Measurements from ENCODE around the gene ERN1. TPM values are rescaled to one million over a fixed set of nuclear protein-coding genes. Genes with fewer than 3 reads are reported as not detected.

Gene ERN1
- total RNA-seq, 4 donors from 2014 or later = 4.4 to 56.5 (median 15.0) TPM

DNA sequence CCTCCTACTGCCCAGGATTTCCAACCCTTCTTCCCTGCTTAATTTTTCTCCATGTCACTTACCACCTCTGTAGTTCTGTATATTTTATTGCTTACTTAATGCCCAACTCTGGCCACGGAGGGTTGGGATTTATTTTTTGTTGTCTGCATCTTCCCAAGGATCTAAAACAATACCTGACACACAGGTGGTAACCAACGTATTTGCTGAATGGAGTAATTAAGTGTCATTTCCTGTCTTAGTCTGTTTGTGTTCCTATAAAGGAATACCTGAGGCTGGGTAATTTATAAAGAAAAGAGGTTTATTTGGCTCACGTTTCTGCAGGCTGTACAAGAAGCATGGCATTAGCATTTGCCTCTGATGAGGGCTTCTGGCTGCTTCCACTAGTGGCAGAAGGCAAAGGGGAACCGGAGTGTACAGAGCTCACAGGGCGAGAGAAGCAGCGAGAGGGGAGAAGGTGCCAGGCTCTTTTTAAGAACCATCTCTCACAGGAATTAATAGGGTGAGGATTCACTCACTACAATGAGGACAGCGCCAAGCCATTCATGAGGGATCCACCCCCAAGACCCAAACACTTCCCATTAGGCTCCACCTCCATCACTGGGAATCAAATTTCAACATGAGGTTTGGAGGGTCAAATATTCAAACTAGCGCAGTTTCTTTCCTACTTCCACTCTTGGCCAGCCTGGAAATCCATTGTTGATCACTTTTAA is 44.8 kb downstream of the ERN1 start:
- DNase-seq = no peak
- no peaks in the 10 kb centered on the region for H3K36me3 ChIP-seq
- H3K4me3 ChIP-seq = no peak overlapping the region
- H3K9me3 ChIP-seq = no peaks in the 10 kb centered on the region
- H3K27me3 ChIP-seq = no peaks in the 10 kb centered on the region
- TF ChIP-seq POLR2A (IDR thresholded peaks at IDR 0.05) = no peak
- TF ChIP-seq, protein P1, sequence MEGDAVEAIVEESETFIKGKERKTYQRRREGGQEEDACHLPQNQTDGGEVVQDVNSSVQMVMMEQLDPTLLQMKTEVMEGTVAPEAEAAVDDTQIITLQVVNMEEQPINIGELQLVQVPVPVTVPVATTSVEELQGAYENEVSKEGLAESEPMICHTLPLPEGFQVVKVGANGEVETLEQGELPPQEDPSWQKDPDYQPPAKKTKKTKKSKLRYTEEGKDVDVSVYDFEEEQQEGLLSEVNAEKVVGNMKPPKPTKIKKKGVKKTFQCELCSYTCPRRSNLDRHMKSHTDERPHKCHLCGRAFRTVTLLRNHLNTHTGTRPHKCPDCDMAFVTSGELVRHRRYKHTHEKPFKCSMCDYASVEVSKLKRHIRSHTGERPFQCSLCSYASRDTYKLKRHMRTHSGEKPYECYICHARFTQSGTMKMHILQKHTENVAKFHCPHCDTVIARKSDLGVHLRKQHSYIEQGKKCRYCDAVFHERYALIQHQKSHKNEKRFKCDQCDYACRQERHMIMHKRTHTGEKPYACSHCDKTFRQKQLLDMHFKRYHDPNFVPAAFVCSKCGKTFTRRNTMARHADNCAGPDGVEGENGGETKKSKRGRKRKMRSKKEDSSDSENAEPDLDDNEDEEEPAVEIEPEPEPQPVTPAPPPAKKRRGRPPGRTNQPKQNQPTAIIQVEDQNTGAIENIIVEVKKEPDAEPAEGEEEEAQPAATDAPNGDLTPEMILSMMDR (IDR thresholded peaks at IDR 0.05) = no peak
- intact Hi-C loops (cut with DNase I; ENCODE audit: low total_unique reads) = no loop called here
- no peak overlapping the region for H3K27ac ChIP-seq
- H3K4me1 ChIP-seq = peaks cover 0 to 7% of the 10 kb centered on the region in 2 donors

DNA sequence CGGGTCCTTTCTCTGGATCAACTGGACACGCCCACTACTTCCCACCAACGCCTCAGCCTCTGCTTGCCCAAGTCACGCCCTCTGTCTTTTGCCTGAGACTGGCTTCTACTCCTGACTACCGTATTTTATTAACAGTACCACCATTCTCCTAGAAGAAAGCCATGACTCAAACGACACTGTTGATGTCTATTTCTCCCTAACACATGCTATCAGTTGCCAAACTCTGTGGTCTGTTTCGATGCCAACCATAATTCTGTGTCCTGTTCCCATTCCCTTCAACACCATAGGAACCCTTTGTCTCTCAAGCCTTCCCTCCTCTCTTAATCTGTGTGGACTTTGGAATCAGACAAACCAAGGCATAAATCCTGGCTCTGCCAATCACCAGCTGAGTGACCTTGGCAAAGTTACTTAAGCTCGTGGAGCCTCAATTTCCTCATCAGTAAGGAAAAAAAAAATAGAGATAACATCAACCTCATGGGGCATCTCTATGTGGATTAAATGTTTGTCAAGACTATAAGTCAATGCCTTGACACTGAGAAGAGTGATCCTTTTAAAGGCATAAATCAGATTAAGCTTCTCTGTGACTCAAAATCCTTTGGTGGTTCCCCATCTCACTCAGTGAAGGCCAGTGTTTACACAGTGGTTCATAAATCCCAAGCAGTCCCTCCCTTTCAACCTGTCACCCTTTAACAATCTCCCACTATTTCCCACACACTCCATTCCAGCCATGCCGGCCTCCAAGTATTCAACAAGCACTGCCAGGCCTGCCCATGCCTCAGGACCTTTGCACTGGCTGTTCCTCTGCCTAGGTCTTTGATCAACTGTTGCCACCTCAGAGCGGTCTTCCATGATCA is 45.6 kb downstream of the ERN1 start:
- no peak overlapping the region for H3K4me3 ChIP-seq
- H3K27me3 ChIP-seq = no peaks in the 10 kb centered on the region
- no peaks in the 10 kb centered on the region for H3K36me3 ChIP-seq
- no peak for DNase-seq
- TF ChIP-seq, protein P1 (IDR thresholded peaks at IDR 0.05) = no peak
- no peak for TF ChIP-seq POLR2A (IDR thresholded peaks at IDR 0.05)
- intact Hi-C loops (cut with DNase I; ENCODE audit: low total_unique reads) = no loop called here
- no peak overlapping the region for H3K27ac ChIP-seq
- no peaks in the 10 kb centered on the region for H3K9me3 ChIP-seq
- H3K4me1 ChIP-seq = peaks cover 0 to 7% of the 10 kb centered on the region in 2 donors

DNA sequence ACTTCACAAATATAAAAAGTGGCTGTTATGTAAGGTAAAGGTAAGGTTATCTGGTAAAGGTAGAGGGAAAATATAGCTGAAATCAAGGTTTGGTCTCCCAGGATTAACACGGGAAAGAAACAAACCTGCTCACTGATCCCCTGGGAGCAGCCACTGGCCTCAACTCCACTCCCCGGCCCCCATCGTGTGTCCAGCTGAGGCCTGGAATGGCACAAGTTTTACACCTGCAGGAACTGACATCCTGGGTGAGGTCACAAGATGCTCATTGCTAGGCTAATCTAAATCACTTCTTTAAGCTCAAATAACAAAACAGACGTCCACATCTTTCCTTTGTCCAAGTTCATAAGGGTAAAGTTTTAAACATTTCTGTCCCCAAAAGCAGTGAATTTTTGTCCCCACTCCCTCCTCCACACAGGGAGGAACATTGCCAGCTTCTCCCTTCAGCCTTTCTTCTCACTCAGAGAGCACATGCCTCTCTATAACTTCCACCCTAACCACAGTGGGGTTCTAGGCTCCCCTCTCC is 46.3 kb downstream of the ERN1 start:
- intact Hi-C loops (cut with DNase I; ENCODE audit: low total_unique reads) = no loop called here
- no peaks in the 10 kb centered on the region for H3K27me3 ChIP-seq
- H3K27ac ChIP-seq = peak overlapping the region in 1 of 2 donors; percentile 22
- peaks cover 0 to 7% of the 10 kb centered on the region in 2 donors for H3K4me1 ChIP-seq
- H3K4me3 ChIP-seq = no peak overlapping the region
- no peaks in the 10 kb centered on the region for H3K9me3 ChIP-seq
- no peaks in the 10 kb centered on the region for H3K36me3 ChIP-seq
- DNase-seq = no peak
- TF ChIP-seq, protein P1 (IDR thresholded peaks at IDR 0.05) = no peak
- TF ChIP-seq POLR2A (IDR thresholded peaks at IDR 0.05) = no peak

DNA sequence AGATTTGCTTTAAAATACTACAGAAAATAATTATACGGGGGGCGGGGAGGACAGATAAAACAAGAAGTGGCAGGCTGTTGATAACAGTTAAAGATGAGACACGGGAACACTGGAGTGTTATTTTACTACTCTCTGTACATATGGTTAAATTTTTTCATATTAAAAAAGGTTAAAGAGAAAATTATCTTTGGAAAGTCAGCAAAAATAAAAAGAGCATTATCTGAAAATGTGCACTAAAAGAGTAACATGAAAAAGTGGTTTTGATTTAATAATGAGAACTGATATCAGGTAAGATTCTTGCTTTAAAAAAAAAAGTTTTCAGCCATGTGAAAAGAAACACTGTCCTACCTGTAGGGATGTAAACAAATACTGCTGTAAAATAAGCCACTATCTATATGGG is 46.9 kb downstream of the ERN1 start:
- Histone ChIP-seq H3K4me3 (no peak overlapping the region), H3K27ac (peak overlapping the region in 1 of 2 donors; percentile 22), H3K36me3 (no peaks in the 10 kb centered on the region), H3K9me3 (no peaks in the 10 kb centered on the region), H3K27me3 (no peaks in the 10 kb centered on the region), H3K4me1 (peaks cover 0 to 7% of the 10 kb centered on the region in 2 donors)
- intact Hi-C loops (cut with DNase I; ENCODE audit: low total_unique reads) = no loop called here
- TF ChIP-seq, protein P1 (IDR thresholded peaks at IDR 0.05) = no peak
- no peak for TF ChIP-seq POLR2A (IDR thresholded peaks at IDR 0.05)
- no peak for DNase-seq
